Measurements from ENCODE around the gene CDPF1. TPM values are rescaled to one million over a fixed set of nuclear protein-coding genes. Genes with fewer than 3 reads are reported as not detected.

The CDPF1 gene
- total RNA-seq, 1 experiment from 2014 or later = 8.1 TPM

- Histone ChIP-seq H2AK5ac (ENCODE audit: insufficient read length, low read length) (no peak overlapping the region), H3K56ac (ENCODE audit: insufficient read length, low read depth, low read length) (no peak overlapping the region), H2BK120ac (ENCODE audit: low read depth, low read length, poor library complexity, severe bottlenecking) (no peak overlapping the region), H3K14ac (ENCODE audit: insufficient read depth, low read length) (no peak overlapping the region), H3K27ac (ENCODE audit: insufficient read length, low read depth, low read length) (no peak overlapping the region), H4K91ac (ENCODE audit: insufficient read length, low read depth, low read length) (no peak overlapping the region), H3K23me2 (ENCODE audit: insufficient read length, low read depth, low read length, poor library complexity, severe bottlenecking) (no peaks in the 10 kb centered on the region), H3K27me3 (ENCODE audit: insufficient read depth, low read length) (no peaks in the 10 kb centered on the region), H4K20me1 (ENCODE audit: control insufficient read depth, insufficient read depth, insufficient read length) (no peaks in the 10 kb centered on the region), H3K9me3 (ENCODE audit: control insufficient read depth, low read depth, low read length) (no peaks in the 10 kb centered on the region), H3K79me2 (ENCODE audit: insufficient read depth, low read length) (no peaks in the 10 kb centered on the region), H4K5ac (ENCODE audit: insufficient read length, low read depth, low read length) (no peak overlapping the region), H3K4me2 (ENCODE audit: insufficient read depth, insufficient read length, low read length) (no peak overlapping the region), H2BK15ac (ENCODE audit: low read depth, low read length) (no peak overlapping the region), H3K9ac (ENCODE audit: extremely low read depth, insufficient read length, low read length) (no peak overlapping the region), H2BK12ac (ENCODE audit: insufficient read length, low read depth, low read length) (no peak overlapping the region), H2AFZ (ENCODE audit: low read length) (no peak overlapping the region), H3K23ac (ENCODE audit: insufficient read length, low read depth, low read length) (no peak overlapping the region), H2BK5ac (ENCODE audit: insufficient read length, low read length) (no peak overlapping the region), H3K79me1 (ENCODE audit: insufficient read depth, low read depth, low read length, poor library complexity, severe bottlenecking) (no peaks in the 10 kb centered on the region), H3K4me1 (ENCODE audit: insufficient read depth, low read length) (no peaks in the 10 kb centered on the region), H3K4ac (ENCODE audit: low read depth, low read length) (no peak overlapping the region), H3T11ph (ENCODE audit: low read length) (no peak overlapping the region), H2BK20ac (ENCODE audit: low read depth, low read length, poor library complexity, severe bottlenecking) (no peak overlapping the region), H3K18ac (ENCODE audit: insufficient read length, low read depth, low read length) (no peak overlapping the region), H4K8ac (replicated peaks; ENCODE audit: insufficient read length, low read depth, low read length) (no peak overlapping the region)
- no peak for TF ChIP-seq CTCF (conservative IDR thresholded peaks at IDR 0.05)
- Mint-ChIP-seq H3K4me3 (no peak overlapping the region; a peak in 1 of 5 replicates), H3K4me1 (peaks cover 5 to 14% of the 10 kb centered on the region in 2 experiments), H3K36me3 (ENCODE audit: insufficient read depth in 1 of 3, low read depth in 3 of 3) (peaks cover 0 to 8% (median 0%) of the 10 kb centered on the region in 3 experiments; a peak in 2 of 7 replicates), H3K27me3 (ENCODE audit: low read depth) (no peaks in the 10 kb centered on the region), H3K27ac (peak overlapping the region in 1 of 3 experiments; percentile 69; a peak in 2 of 7 replicates), H3K9me3 (no peaks in the 10 kb centered on the region; a peak in 2 of 5 replicates)
- DNase-seq = no peak
- no CpG with 5 or more reads among the region's 10 CpGs for WGBS (ENCODE audit: extremely low coverage, insufficient read length, low lambda C conversion rate)
Measured at GRCh38 chr22:46224898-46225290, 25.2 kb downstream of the CDPF1 start.
